Endothelial cell of umbilical vein (primary cell): Measurements from ENCODE around the gene MEF2C. TPM values are rescaled to one million over a fixed set of nuclear protein-coding genes. Genes with fewer than 3 reads are reported as not detected.

ENCODE experiments used
- BruUV-seq: library from RNA; stranded (reverse); fragments of 400-500 nt; replicated peaks from 2 replicates; lab custom pipeline; 2021; lab: Mats Ljungman, UMichigan
- CTCF ChIA-PET: fragments of 300-600, 350-600 bp; sonication (Branson Sonifier 250); formaldehyde crosslinking; loops from one replicate; lab custom pipeline; 2021; ENCODE audit warnings: antibody characterized with exemption, inconsistent platforms; lab: Charles Lee
- POLR2A ChIA-PET: fragments of 300-600, 350-600 bp; sonication (Branson Sonifier 250); formaldehyde crosslinking; loops from one replicate; lab custom pipeline; 2021; ENCODE audit warnings: antibody characterized with exemption, inconsistent platforms; lab: Charles Lee
- DNase-seq: peaks from one replicate; pipeline ENCODE4 v3.0.0-alpha.2; 2011; ENCODE audit warnings: low read depth, low spot score
- FAIRE-seq: peaks from 2 replicates; lab custom pipeline; 2011; peaks lifted over from hg19 to GRCh38; lab: Jason Lieb, UNC
- H2AFZ ChIP-seq: 2 replicates; pipeline ENCODE4 v1.6.0; 2012; ENCODE audit warnings: low read depth, low read length, control low read depth, inconsistent platforms
- H3K27ac ChIP-seq: 2 replicates; pipeline ENCODE4 v1.5.1; 2011; ENCODE audit warnings: low read depth, mild to moderate bottlenecking, control low read depth, low read length, moderate library complexity; ENCODE audit not compliant: insufficient read depth
- H3K27me3 ChIP-seq, 2 experiments: 2 replicates each; pipeline versions ENCODE4 v1.6.0 to v1.6.1; 2011; ENCODE audit warnings: low read length in 2 of 2, mixed read lengths in 1 of 2; ENCODE audit not compliant: control insufficient read depth in 2 of 2, insufficient read depth in 2 of 2
- H3K36me3 ChIP-seq, 2 experiments: 2 replicates in 1 of 2; 3 replicates in 1 of 2; pipeline ENCODE4 v1.5.1; 2011; ENCODE audit warnings: low read length in 2 of 2, mild to moderate bottlenecking in 1 of 2, moderate library complexity in 1 of 2; ENCODE audit not compliant: control insufficient read depth in 2 of 2, insufficient read depth in 2 of 2; ENCODE audit errors: extremely low read depth in 1 of 2
- H3K4me1 ChIP-seq: 3 replicates; pipeline ENCODE4 v1.5.1; 2011; ENCODE audit warnings: mild to moderate bottlenecking, low read length; ENCODE audit not compliant: control insufficient read depth, insufficient read depth; ENCODE audit errors: extremely low read depth
- H3K4me2 ChIP-seq: 2 replicates; pipeline ENCODE4 v1.6.1; 2011; ENCODE audit warnings: low read length, control low read depth, mixed read lengths; ENCODE audit not compliant: insufficient read depth
- H3K4me3 ChIP-seq, 3 experiments: fragments of 200-600 bp in 1 of 3; sonication (generic), shearing (Covaris generic) in 1 of 3; replicated peaks in 1 of 3; 2 replicates each; pipeline ENCODE4 v1.5.1; 2011 to 2016; ENCODE audit warnings: control low read depth in 3 of 3, low read length in 3 of 3, mild to moderate bottlenecking in 2 of 3, inconsistent platforms in 1 of 3, low read depth in 1 of 3, moderate library complexity in 1 of 3; ENCODE audit not compliant: insufficient read depth in 1 of 3
- H3K79me2 ChIP-seq: 2 replicates; pipeline ENCODE4 v1.6.0; 2012; ENCODE audit warnings: low read length, inconsistent platforms; ENCODE audit not compliant: control insufficient read depth, insufficient read depth
- H3K9ac ChIP-seq: replicated peaks from 2 replicates; pipeline ENCODE3; 2011; ENCODE audit warnings: low read length, control low read depth; ENCODE audit not compliant: insufficient read depth; ENCODE audit errors: extremely low read depth
- H3K9me1 ChIP-seq: replicated peaks from 3 replicates; pipeline ENCODE4 v1.6.0; 2011; ENCODE audit warnings: mild to moderate bottlenecking, low read length; ENCODE audit not compliant: control insufficient read depth, insufficient read depth; ENCODE audit errors: extremely low read depth
- H3K9me3 ChIP-seq: replicated peaks from 2 replicates; pipeline ENCODE4 v1.5.1; 2012; ENCODE audit warnings: low read length, inconsistent platforms; ENCODE audit not compliant: control insufficient read depth, insufficient read depth
- H4K20me1 ChIP-seq: replicated peaks from 2 replicates; pipeline ENCODE3; 2011; ENCODE audit warnings: mild to moderate bottlenecking, low read length; ENCODE audit not compliant: control insufficient read depth, insufficient read depth; ENCODE audit errors: extremely low read depth
- EZH2 ChIP-seq: IDR thresholded peaks from 2 replicates; pipeline ENCODE4 v1.6.1; 2012; ENCODE audit warnings: borderline replicate concordance, low read depth, mild to moderate bottlenecking, moderate library complexity, low read length, inconsistent platforms; ENCODE audit not compliant: severe bottlenecking
- FOS ChIP-seq: IDR thresholded peaks from 2 replicates; pipeline ENCODE4 v1.6.1; 2011; ENCODE audit warnings: mild to moderate bottlenecking, low read length, moderate library complexity, borderline replicate concordance; ENCODE audit not compliant: insufficient read depth
- GATA2 ChIP-seq: IDR thresholded peaks from 2 replicates; pipeline ENCODE4 v1.7.0; 2011; ENCODE audit warnings: low read depth, mild to moderate bottlenecking, moderate library complexity, mixed read lengths, low read length; ENCODE audit not compliant: insufficient read length, insufficient read depth
- JUN ChIP-seq: IDR thresholded peaks from 2 replicates; pipeline ENCODE4 v1.6.1; 2011; ENCODE audit warnings: borderline replicate concordance, low read depth; ENCODE audit not compliant: insufficient read length, insufficient read depth
- MAX ChIP-seq: IDR thresholded peaks from 2 replicates; pipeline ENCODE4 v1.6.1; 2011; ENCODE audit not compliant: insufficient read depth, insufficient read length
- POLR2AphosphoS5 ChIP-seq: IDR thresholded peaks from 2 replicates; pipeline ENCODE4 v1.6.1; 2012; ENCODE audit warnings: low read depth, mild to moderate bottlenecking, control low read depth, low read length, moderate library complexity; ENCODE audit not compliant: insufficient read depth
- dilution Hi-C: fragments of 300-500 bp; cut with MboI; formaldehyde crosslinking; loops from one replicate; pipeline ENCODE4 v1.15.0; 2019; ENCODE audit warnings: low sequenced_read_pairs; ENCODE audit not compliant: extremely low pct_ligation_motif_present
- intact Hi-C: fragments of 100-400 bp; cut with micrococcal nuclease; formaldehyde crosslinking; loops from one replicate; pipeline ENCODE4 v1.10.0; 2022
- polyA plus RNA-seq, 4 experiments: library from polyadenylated mRNA; depleted of rRNA in 3 of 4; stranded (reverse) in 3 of 4; unstranded in 1 of 4; fragments of >200 nt; gene quantifications; 2 replicates each; pipeline versions ENCODE4 v1.2.1 to v1.2.3, GENCODE V29; 2011 to 2012; ENCODE audit warnings: missing spikeins in 1 of 4
- total RNA-seq: library from RNA; stranded (reverse); gene quantifications from 2 replicates; pipeline ENCODE4 v1.2.3, GENCODE V29; 2021

MEF2C gene
- total and polyA plus RNA-seq, 2 donors (not counting 3 experiments of a cell fraction or from before 2014, with no cell fraction given) = 21.2 to 67.7 TPM

DNA sequence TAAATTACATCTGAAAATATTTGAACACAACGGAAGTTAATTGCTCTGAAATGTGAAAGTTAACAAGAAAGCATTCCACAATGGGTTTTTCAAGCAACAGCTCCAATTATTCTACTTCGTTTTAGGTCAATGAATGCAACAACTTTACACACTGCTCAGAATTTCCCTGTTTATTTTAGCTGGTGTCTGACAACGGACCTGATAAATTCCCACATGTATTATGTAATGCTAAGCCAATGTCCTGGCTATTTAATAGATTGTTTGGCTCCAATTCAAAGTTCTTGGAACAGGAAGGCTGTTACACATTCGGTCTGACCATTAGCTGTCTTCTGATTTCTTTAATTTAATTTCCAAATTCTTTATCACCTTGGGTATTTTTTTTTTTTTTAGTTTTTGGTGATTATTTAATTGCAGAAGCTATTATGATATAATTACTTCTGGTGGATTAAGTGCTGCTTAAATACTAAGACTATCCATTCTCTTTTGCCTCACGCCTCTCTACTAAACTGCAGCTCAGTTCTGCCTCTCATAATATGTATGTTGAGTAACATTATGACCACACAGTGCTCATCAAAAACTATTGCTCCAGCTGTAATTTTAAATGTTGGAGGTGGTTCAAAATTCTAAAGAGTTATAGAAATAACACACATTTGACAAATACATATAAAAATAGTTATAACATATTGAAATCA is 57.9 kb downstream of the MEF2C start:
- Histone ChIP-seq H3K9me1 (no peaks in the 10 kb centered on the region), H3K36me3 (no peaks in the 10 kb centered on the region), H3K4me3 (peak overlapping the region in 1 of 3 experiments; percentile 24), H3K79me2 (peaks cover 7% of the 10 kb centered on the region), H3K27me3 (no peaks in the 10 kb centered on the region), H3K4me1 (peaks cover 56% of the 10 kb centered on the region), H2AFZ (no peak overlapping the region), H4K20me1 (no peaks in the 10 kb centered on the region), H3K9ac (peak overlapping the region; percentile 92), H3K4me2 (peak overlapping the region; percentile 88), H3K9me3 (no peaks in the 10 kb centered on the region), H3K27ac (peak overlapping the region; percentile 94)
- BruUV-seq = no TSS peak
- peak; percentile 78 for FAIRE-seq
- CTCF ChIA-PET = interaction anchor here (0.9 to 3.2 kb wide), 10 partner anchors 8 to 1441 kb away, joined by 3 to 37 read pairs (median 6); partner anchors contain the start of gene MEF2C
- DNase-seq = peak; percentile 92
- dilution Hi-C loops = no loop called here
- TF ChIP-seq JUN = peak; percentile 75
- no peak for TF ChIP-seq GATA2
- POLR2A ChIA-PET = interaction anchor here (0.7 to 2.4 kb wide), 4 partner anchors 12 to 534 kb away, joined by 3 to 12 read pairs (median 3); partner anchors contain the start of gene MEF2C
- intact Hi-C loops = loop anchor here (5.0 kb wide), 1 partner anchor 1107 kb away; no protein-coding TSS in a partner anchor

DNA sequence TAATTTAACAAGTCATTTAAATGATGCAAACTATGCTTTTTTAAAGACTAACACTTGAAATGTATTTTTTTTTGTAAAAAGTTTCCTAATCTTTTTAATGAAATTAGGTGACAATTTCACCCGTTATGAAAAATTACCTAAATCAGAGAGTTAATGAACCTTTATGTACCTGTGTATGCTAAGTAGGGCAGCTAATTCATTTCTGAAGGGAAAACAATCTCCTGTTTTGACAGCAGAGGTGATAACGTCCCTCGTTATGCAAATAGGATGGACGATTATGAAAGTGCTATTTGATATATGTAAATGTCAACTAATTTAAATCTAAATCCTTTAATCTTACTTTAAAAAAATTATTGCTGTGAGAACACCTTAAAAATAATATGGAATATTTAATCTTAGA is 58.8 kb downstream of the MEF2C start:
- TF ChIP-seq EZH2 = no peak
- no peak for TF ChIP-seq POLR2AphosphoS5
- TF ChIP-seq FOS = no peak
- TF ChIP-seq JUN = no peak
- no peak for TF ChIP-seq MAX

More for the DNA sequence above, 58.8 kb downstream of the MEF2C start:
- POLR2A ChIA-PET = interaction anchor here (1.3 to 2.4 kb wide), 2 partner anchors 13 to 59 kb away, joined by 3 to 12 read pairs; partner anchors contain the start of gene MEF2C
- Histone ChIP-seq H3K9me1 (no peaks in the 10 kb centered on the region), H3K4me1 (peaks cover 47% of the 10 kb centered on the region), H2AFZ (no peak overlapping the region), H3K36me3 (no peaks in the 10 kb centered on the region), H3K4me2 (peak overlapping the region; percentile 88), H3K9ac (peak overlapping the region; percentile 92), H3K79me2 (peaks cover 7% of the 10 kb centered on the region), H3K27ac (peak overlapping the region; percentile 94), H3K9me3 (no peaks in the 10 kb centered on the region), H3K27me3 (no peaks in the 10 kb centered on the region), H3K4me3 (no peak overlapping the region), H4K20me1 (no peaks in the 10 kb centered on the region)
- dilution Hi-C loops (no loop called here), intact Hi-C loops (no loop called here)
- no peak for DNase-seq
- no TSS peak for BruUV-seq
- FAIRE-seq = no peak
- CTCF ChIA-PET = interaction anchor here (1.0 to 3.2 kb wide), 5 partner anchors 10 to 95 kb away, joined by 3 to 37 read pairs (median 6); no protein-coding TSS in a partner anchor
